ENCODE data around the gene PTPRD. TPM values are rescaled to one million over a fixed set of nuclear protein-coding genes. Genes with fewer than 3 reads are reported as not detected.

PTPRD gene
- total and polyA plus RNA-seq, 7 experiments from 2014 or later, result 0.71 TPM; not detected in 6

GRCh38 chr9:10008101-10008799 is 604.6 kb downstream of the PTPRD start:
- Histone ChIP-seq H3K36me3 (ENCODE audit: control insufficient read depth in 2 of 3, insufficient read depth in 3 of 3, low read length in 3 of 3) (no peaks in the 10 kb centered on the region), H3K27me3 (ENCODE audit: control insufficient read depth in 2 of 2, insufficient read depth in 2 of 2, low read length in 2 of 2) (no peaks in the 10 kb centered on the region), H3K9me3 (ENCODE audit: control insufficient read depth in 2 of 3, low read length in 3 of 3) (no peaks in the 10 kb centered on the region), H3K27ac (ENCODE audit: low read depth, low read length) (no peak overlapping the region), H3K4me3 (ENCODE audit: low read length) (no peak overlapping the region), H3K4me1 (ENCODE audit: control insufficient read depth in 2 of 2, insufficient read depth in 2 of 2, low read length in 2 of 2) (no peaks in the 10 kb centered on the region)
- Mint-ChIP-seq H3K36me3 (no peaks in the 10 kb centered on the region), H3K27ac (no peak overlapping the region), H3K4me1 (no peaks in the 10 kb centered on the region), H3K9me3 (peaks cover 0 to 6% (median 0%) of the 10 kb centered on the region in 11 donors), H3K27me3 (no peaks in the 10 kb centered on the region), H3K4me3 (no peak overlapping the region)
- ChIA-PET CTCF (no interaction called here), POLR2A (no interaction called here)
- ATAC-seq (no peak), DNase-seq (no peak)
- intact Hi-C loops (cut with micrococcal nuclease), result no loop called here

DNA sequence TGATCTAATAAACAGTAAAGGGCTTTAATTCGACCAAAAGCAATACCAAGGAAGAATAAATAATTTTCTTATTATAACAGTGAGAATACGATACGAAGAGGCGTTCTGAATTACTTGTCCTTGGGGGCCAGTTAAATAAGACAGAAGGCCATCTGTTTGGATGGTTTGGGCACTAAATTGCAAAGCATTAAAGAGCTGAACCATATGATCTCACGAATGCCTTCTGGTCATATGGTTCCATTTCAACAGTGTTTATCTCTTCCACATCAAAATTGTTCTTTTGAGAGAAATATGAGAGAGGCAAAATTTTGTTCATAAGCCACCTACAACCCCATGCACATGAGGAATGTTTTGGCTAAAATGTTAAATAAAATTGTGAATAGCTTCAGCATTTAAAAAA is 605.4 kb downstream of the PTPRD start:
- H3K36me3 ChIP-seq (ENCODE audit: control insufficient read depth in 2 of 3, insufficient read depth in 3 of 3, low read length in 3 of 3), result no peaks in the 10 kb centered on the region
- Mint-ChIP-seq H3K36me3 (no peaks in the 10 kb centered on the region), H3K4me3 (no peak overlapping the region), H3K9me3 (peaks cover 0 to 11% (median 0%) of the 10 kb centered on the region in 11 donors), H3K27ac (no peak overlapping the region), H3K4me1 (no peaks in the 10 kb centered on the region), H3K27me3 (no peaks in the 10 kb centered on the region)
- no peak overlapping the region for H3K27ac ChIP-seq (ENCODE audit: low read depth, low read length)
- ChIA-PET CTCF (no interaction called here), POLR2A (no interaction called here)
- intact Hi-C loops (cut with micrococcal nuclease), result no loop called here
- no peaks in the 10 kb centered on the region for H3K9me3 ChIP-seq (ENCODE audit: control insufficient read depth in 2 of 3, low read length in 3 of 3)
- DNase-seq, result no peak
- ATAC-seq, result no peak
- no peaks in the 10 kb centered on the region for H3K27me3 ChIP-seq (ENCODE audit: control insufficient read depth in 2 of 2, insufficient read depth in 2 of 2, low read length in 2 of 2)
- H3K4me1 ChIP-seq (ENCODE audit: control insufficient read depth in 2 of 2, insufficient read depth in 2 of 2, low read length in 2 of 2), result no peaks in the 10 kb centered on the region
- H3K4me3 ChIP-seq (ENCODE audit: low read length), result no peak overlapping the region

GRCh38 chr9:10005206-10005605 is 607.6 kb downstream of the PTPRD start:
- H3K4me1 ChIP-seq (ENCODE audit: control insufficient read depth in 2 of 2, insufficient read depth in 2 of 2, low read length in 2 of 2), result no peaks in the 10 kb centered on the region
- ATAC-seq, result no peak
- Mint-ChIP-seq H3K36me3 (no peaks in the 10 kb centered on the region), H3K4me1 (no peaks in the 10 kb centered on the region), H3K27ac (no peak overlapping the region), H3K4me3 (no peak overlapping the region), H3K27me3 (no peaks in the 10 kb centered on the region), H3K9me3 (peaks cover 0 to 6% (median 0%) of the 10 kb centered on the region in 11 donors)
- intact Hi-C loops (cut with micrococcal nuclease), result no loop called here
- no peak overlapping the region for H3K27ac ChIP-seq (ENCODE audit: low read depth, low read length)
- no peak for DNase-seq
- no peaks in the 10 kb centered on the region for H3K36me3 ChIP-seq (ENCODE audit: control insufficient read depth in 2 of 3, insufficient read depth in 3 of 3, low read length in 3 of 3)
- no peaks in the 10 kb centered on the region for H3K27me3 ChIP-seq (ENCODE audit: control insufficient read depth in 2 of 2, insufficient read depth in 2 of 2, low read length in 2 of 2)
- no peak overlapping the region for H3K4me3 ChIP-seq (ENCODE audit: low read length)
- H3K9me3 ChIP-seq (ENCODE audit: control insufficient read depth in 2 of 3, low read length in 3 of 3), result no peaks in the 10 kb centered on the region
- CTCF ChIA-PET, result no interaction called here
- POLR2A ChIA-PET, result no interaction called here

DNA sequence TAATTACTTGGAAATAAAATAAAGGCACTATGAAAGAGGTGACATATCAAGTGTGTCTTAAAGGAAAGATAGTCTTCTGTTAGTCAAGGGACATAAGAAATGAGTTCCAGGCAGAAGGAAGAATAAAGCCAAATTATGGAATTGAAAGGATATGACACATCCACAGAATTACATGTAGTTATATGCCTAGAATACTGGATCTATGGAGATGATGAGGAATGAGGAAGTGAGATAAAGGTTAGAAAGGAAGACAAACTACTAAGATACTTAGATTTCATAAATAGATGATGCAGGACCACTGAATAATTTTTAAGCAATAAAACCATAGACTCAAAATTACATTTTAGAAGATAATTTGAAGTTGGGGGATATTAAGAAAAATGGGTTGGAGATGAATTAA is 609.8 kb downstream of the PTPRD start:
- Histone ChIP-seq H3K4me3 (ENCODE audit: low read length) (no peak overlapping the region), H3K27me3 (ENCODE audit: control insufficient read depth in 2 of 2, insufficient read depth in 2 of 2, low read length in 2 of 2) (no peaks in the 10 kb centered on the region), H3K4me1 (ENCODE audit: control insufficient read depth in 2 of 2, insufficient read depth in 2 of 2, low read length in 2 of 2) (no peaks in the 10 kb centered on the region), H3K9me3 (ENCODE audit: control insufficient read depth in 2 of 3, low read length in 3 of 3) (no peaks in the 10 kb centered on the region), H3K36me3 (ENCODE audit: control insufficient read depth in 2 of 3, insufficient read depth in 3 of 3, low read length in 3 of 3) (no peaks in the 10 kb centered on the region), H3K27ac (ENCODE audit: low read depth, low read length) (no peak overlapping the region)
- peaks cover 0 to 15% (median 0%) of the 10 kb centered on the region in 11 donors for H3K9me3 Mint-ChIP-seq
- ChIA-PET POLR2A (no interaction called here), CTCF (no interaction called here)
- H3K27ac Mint-ChIP-seq, result no peak overlapping the region
- H3K4me3 Mint-ChIP-seq, result no peak overlapping the region
- DNase-seq, result no peak
- intact Hi-C loops (cut with micrococcal nuclease), result no loop called here
- no peaks in the 10 kb centered on the region for H3K27me3 Mint-ChIP-seq
- ATAC-seq, result no peak
- no peaks in the 10 kb centered on the region for H3K36me3 Mint-ChIP-seq
- H3K4me1 Mint-ChIP-seq, result no peaks in the 10 kb centered on the region

DNA sequence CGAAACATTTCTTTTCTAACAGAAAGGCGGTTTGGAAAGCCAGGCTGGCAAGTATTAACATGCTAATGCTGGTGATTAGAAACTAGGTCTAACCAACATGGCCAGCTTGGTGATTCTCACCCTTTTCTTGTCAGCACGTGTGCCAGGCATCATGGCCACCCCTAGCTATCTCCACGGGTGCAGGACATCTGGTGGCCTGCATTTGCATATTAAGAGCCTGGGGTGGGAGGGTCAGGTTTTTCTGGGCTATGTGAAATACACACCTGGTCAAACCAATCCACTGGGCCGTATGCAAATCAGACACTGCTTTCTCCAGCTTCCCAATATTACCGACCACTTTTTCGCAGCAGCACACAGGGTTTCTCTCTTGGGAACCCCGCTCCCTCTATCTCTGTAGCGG is 612.1 kb downstream of the PTPRD start:
- H3K4me3 ChIP-seq (ENCODE audit: low read length), result no peak overlapping the region
- no peaks in the 10 kb centered on the region for H3K4me1 ChIP-seq (ENCODE audit: control insufficient read depth in 2 of 2, insufficient read depth in 2 of 2, low read length in 2 of 2)
- Mint-ChIP-seq H3K36me3 (no peaks in the 10 kb centered on the region), H3K9me3 (peaks cover 0 to 22% (median 0%) of the 10 kb centered on the region in 11 donors), H3K27ac (no peak overlapping the region), H3K27me3 (no peaks in the 10 kb centered on the region), H3K4me3 (no peak overlapping the region), H3K4me1 (no peaks in the 10 kb centered on the region)
- no peaks in the 10 kb centered on the region for H3K36me3 ChIP-seq (ENCODE audit: control insufficient read depth in 2 of 3, insufficient read depth in 3 of 3, low read length in 3 of 3)
- CTCF ChIA-PET, result no interaction called here
- no peaks in the 10 kb centered on the region for H3K27me3 ChIP-seq (ENCODE audit: control insufficient read depth in 2 of 2, insufficient read depth in 2 of 2, low read length in 2 of 2)
- intact Hi-C loops (cut with micrococcal nuclease), result no loop called here
- H3K9me3 ChIP-seq (ENCODE audit: control insufficient read depth in 2 of 3, low read length in 3 of 3), result no peaks in the 10 kb centered on the region
- ATAC-seq (no peak), DNase-seq (no peak)
- H3K27ac ChIP-seq (ENCODE audit: low read depth, low read length), result no peak overlapping the region
- POLR2A ChIA-PET, result no interaction called here

DNA sequence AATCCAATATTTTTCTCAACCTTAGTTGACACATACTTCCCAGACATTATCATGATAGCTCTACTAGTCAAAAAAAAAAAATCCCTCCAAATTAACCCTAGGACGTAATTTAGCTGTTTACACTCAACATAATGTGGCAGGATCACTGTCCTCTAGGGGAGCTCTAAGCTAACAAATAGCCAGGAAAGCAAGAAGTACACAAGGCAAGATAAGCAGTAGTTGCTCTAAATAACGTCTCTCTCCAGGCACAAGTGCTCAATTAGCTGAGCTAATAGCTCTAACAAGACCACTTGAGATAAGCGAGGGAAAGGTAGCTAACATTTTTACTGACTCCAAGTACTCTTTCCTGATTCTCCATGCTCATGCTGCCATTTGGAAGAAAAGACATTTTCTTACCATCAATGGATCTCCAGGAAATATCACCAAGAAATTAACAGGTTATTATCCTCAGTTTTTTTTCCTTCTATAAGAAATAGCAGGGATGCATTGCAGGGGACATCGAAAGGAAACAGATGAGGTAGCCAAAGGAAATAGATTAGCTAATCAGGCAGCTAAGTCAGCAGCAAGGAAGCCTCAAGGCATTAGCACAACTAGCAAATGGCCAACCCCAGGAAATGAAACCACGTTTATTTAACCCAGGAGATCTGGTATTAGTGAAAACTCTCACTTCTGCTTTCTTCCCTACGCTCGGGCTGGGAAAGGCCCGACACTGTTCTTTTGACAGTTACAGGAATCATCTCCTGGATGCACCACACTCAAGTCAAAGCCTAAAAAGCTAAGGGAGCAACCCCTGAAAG is 614.1 kb downstream of the PTPRD start:
- H3K4me3 ChIP-seq (ENCODE audit: low read length), result no peak overlapping the region
- H3K27ac ChIP-seq (ENCODE audit: low read depth, low read length), result no peak overlapping the region
- no peaks in the 10 kb centered on the region for H3K36me3 Mint-ChIP-seq
- H3K4me1 Mint-ChIP-seq, result no peaks in the 10 kb centered on the region
- H3K9me3 Mint-ChIP-seq, result peaks cover 0 to 22% (median 0%) of the 10 kb centered on the region in 11 donors
- no peak overlapping the region for H3K27ac Mint-ChIP-seq
- H3K36me3 ChIP-seq (ENCODE audit: control insufficient read depth in 2 of 3, insufficient read depth in 3 of 3, low read length in 3 of 3), result no peaks in the 10 kb centered on the region
- CTCF ChIA-PET, result interaction anchor here (0.7 kb wide), 1 partner anchor 1020 kb away, joined by 3 read pairs; no protein-coding TSS in a partner anchor
- no peaks in the 10 kb centered on the region for H3K4me1 ChIP-seq (ENCODE audit: control insufficient read depth in 2 of 2, insufficient read depth in 2 of 2, low read length in 2 of 2)
- DNase-seq, result no peak
- peak; percentile 34 for ATAC-seq
- H3K27me3 ChIP-seq (ENCODE audit: control insufficient read depth in 2 of 2, insufficient read depth in 2 of 2, low read length in 2 of 2), result no peaks in the 10 kb centered on the region
- no peaks in the 10 kb centered on the region for H3K9me3 ChIP-seq (ENCODE audit: control insufficient read depth in 2 of 3, low read length in 3 of 3)
- H3K4me3 Mint-ChIP-seq, result no peak overlapping the region
- H3K27me3 Mint-ChIP-seq, result no peaks in the 10 kb centered on the region
- POLR2A ChIA-PET, result no interaction called here
- intact Hi-C loops (cut with micrococcal nuclease), result no loop called here

DNA sequence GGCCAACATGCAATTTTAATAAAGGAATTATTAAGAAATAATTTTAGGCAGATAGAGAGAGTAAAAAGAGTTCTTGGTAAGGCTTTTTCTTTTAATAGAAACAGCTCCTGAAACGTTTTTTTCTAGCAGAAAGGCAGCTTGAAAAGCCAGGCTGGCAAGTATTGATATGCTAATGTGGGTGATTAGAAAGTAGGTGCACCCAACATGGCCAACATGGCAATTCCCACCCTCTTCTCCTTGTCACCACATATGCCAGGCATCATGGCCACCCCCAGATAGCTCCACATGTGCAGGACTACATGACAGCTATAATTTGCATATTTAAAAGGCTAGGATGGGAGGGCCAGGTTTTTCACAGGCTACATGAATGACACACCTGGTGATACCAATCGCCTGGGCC is 615.2 kb downstream of the PTPRD start:
- Histone ChIP-seq H3K27ac (ENCODE audit: low read depth, low read length) (no peak overlapping the region), H3K9me3 (ENCODE audit: control insufficient read depth in 2 of 3, low read length in 3 of 3) (no peaks in the 10 kb centered on the region), H3K4me3 (ENCODE audit: low read length) (no peak overlapping the region), H3K4me1 (ENCODE audit: control insufficient read depth in 2 of 2, insufficient read depth in 2 of 2, low read length in 2 of 2) (no peaks in the 10 kb centered on the region), H3K36me3 (ENCODE audit: control insufficient read depth in 2 of 3, insufficient read depth in 3 of 3, low read length in 3 of 3) (no peaks in the 10 kb centered on the region), H3K27me3 (ENCODE audit: control insufficient read depth in 2 of 2, insufficient read depth in 2 of 2, low read length in 2 of 2) (no peaks in the 10 kb centered on the region)
- H3K27ac Mint-ChIP-seq, result no peak overlapping the region
- H3K36me3 Mint-ChIP-seq, result no peaks in the 10 kb centered on the region
- ChIA-PET CTCF (no interaction called here), POLR2A (no interaction called here)
- no peak overlapping the region for H3K4me3 Mint-ChIP-seq
- intact Hi-C loops (cut with micrococcal nuclease), result no loop called here
- no peaks in the 10 kb centered on the region for H3K27me3 Mint-ChIP-seq
- DNase-seq (no peak), ATAC-seq (no peak)
- no peaks in the 10 kb centered on the region for H3K4me1 Mint-ChIP-seq
- H3K9me3 Mint-ChIP-seq, result peaks cover 0 to 16% (median 0%) of the 10 kb centered on the region in 11 donors
